NCI-H2029 treated with DMSO at 0.1 percent for 48 hours (cell line): ENCODE measurements around the gene IPMK.
A peak's percentile ranks its signal among the peaks of the same experiment; 100 is the strongest.

Experiments
- DNase-seq: peaks from one replicate; lab custom pipeline; 2025; lab: John Stamatoyannopoulos, UW

Gene IPMK

GRCh38 chr10:58153751-58154150 is 113.9 kb downstream of the IPMK start:
- no peak for DNase-seq

- DNase-seq, result peak; percentile 4
Measured at GRCh38 chr10:58152673-58153263, 114.9 kb downstream of the IPMK start.

GRCh38 chr10:58150290-58150689 is 117.4 kb downstream of the IPMK start:
- DNase-seq, result no peak

- no peak for DNase-seq
Measured at GRCh38 chr10:58143944-58144343, 123.8 kb downstream of the IPMK start.
